GM19099 (cell line): ENCODE data around the gene B3GNT2.

Experiments used
- POLR2A ChIP-seq: IDR thresholded peaks from 3 replicates; pipeline ENCODE4 v1.6.1; 2011; ENCODE audit warnings: low read depth; ENCODE audit not compliant: insufficient read length; ENCODE audit errors: extremely low read depth

B3GNT2 gene

GRCh38 chr2:62178741-62179271 is 17.1 kb upstream of the B3GNT2 start:
- TF ChIP-seq POLR2A = no peak

GRCh38 chr2:62180975-62181374 is 14.9 kb upstream of the B3GNT2 start:
- no peak for TF ChIP-seq POLR2A

DNA sequence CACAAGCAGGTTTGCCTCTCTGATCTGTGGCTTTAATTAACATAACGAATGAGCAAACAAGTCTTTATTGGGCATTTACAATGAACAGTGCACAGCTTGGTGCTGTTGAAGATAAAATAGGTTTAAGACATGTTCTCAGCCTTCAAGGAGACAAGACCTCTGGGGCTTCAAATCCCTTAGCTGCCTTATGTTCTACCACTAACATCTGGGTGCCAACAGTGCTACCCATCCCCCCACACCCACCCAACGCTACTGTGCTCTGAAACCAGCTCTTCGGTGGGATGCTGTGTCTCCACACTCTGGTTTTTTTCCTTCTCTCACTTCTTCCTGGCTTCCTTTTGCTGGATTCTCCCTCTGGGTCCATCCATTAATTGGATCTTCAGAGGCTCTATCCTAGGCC is 14.1 kb upstream of the B3GNT2 start:
- no peak for TF ChIP-seq POLR2A

GRCh38 chr2:62184512-62185230 is 11.2 kb upstream of the B3GNT2 start:
- no peak for TF ChIP-seq POLR2A

- no peak for TF ChIP-seq POLR2A
These were observed 10.3 kb upstream of the B3GNT2 start for GRCh38 chr2:62185475-62186155.

GRCh38 chr2:62186156-62186905 is 9.6 kb upstream of the B3GNT2 start:
- no peak for TF ChIP-seq POLR2A

- no peak for TF ChIP-seq POLR2A
These were observed 8.7 kb upstream of the B3GNT2 start for GRCh38 chr2:62187246-62187645.

DNA sequence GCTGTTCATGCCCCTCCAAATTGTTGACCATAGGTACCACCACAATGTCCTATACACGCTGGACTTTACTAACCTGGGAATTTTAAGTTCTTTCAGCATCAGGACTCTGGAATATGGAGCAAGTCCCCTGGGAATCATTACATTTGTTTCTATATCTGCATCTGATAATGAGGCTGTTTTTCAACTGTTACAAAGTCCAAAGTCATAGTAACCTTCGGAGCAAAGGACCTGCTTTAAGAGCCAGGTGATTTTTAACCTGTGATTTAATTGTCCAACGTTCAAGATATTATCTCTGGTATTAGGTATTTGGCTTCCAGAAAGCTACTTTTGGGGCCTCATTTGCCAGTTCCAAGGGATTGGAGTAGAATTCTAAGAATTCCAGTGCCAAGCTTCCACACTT is 7.5 kb upstream of the B3GNT2 start:
- no peak for TF ChIP-seq POLR2A

DNA sequence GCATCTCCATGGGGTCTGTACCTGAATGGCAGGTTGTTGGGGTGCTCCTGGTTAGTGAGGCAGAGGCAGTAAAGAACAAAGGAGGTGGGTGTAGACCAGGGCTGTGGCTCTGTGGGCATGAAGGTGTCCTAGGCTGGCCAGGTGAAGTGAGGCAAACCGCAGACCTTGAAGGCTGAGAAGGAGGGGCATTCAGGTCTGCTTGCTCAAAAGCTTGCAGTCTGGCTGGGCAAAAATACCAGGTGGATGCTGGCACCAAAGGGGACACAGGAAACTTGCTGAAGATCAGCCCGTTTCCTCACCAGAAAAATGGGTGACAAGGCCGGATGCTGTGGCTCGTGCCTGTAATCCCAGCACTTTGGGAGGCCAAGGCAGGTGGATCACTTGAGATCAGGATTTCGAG is 6.7 kb upstream of the B3GNT2 start:
- no peak for TF ChIP-seq POLR2A

DNA sequence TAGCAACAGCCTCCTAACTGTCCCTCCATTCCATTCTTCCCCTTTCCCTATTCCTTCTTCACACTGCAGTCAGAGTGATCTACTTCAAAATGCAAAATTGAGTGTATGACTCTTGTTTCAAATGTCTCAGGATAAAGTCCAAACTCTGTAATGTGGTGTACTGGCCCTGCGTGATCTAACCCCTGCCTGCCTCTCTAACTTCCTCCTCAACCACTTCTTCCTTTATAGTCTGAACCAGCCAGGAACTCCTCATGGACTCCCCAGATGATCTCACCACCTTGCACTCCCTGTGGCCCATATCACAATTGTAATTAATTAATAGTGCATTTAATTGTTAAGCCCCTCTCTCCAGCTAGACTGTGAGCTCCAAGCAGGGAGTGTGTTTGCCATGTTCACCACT is 3.1 kb upstream of the B3GNT2 start:
- TF ChIP-seq POLR2A = no peak

GRCh38 chr2:62194558-62195420 is 1.1 kb upstream of the B3GNT2 start:
- no peak for TF ChIP-seq POLR2A

GRCh38 chr2:62196278-62196901 is 475 bp downstream of the B3GNT2 start:
- no peak for TF ChIP-seq POLR2A

DNA sequence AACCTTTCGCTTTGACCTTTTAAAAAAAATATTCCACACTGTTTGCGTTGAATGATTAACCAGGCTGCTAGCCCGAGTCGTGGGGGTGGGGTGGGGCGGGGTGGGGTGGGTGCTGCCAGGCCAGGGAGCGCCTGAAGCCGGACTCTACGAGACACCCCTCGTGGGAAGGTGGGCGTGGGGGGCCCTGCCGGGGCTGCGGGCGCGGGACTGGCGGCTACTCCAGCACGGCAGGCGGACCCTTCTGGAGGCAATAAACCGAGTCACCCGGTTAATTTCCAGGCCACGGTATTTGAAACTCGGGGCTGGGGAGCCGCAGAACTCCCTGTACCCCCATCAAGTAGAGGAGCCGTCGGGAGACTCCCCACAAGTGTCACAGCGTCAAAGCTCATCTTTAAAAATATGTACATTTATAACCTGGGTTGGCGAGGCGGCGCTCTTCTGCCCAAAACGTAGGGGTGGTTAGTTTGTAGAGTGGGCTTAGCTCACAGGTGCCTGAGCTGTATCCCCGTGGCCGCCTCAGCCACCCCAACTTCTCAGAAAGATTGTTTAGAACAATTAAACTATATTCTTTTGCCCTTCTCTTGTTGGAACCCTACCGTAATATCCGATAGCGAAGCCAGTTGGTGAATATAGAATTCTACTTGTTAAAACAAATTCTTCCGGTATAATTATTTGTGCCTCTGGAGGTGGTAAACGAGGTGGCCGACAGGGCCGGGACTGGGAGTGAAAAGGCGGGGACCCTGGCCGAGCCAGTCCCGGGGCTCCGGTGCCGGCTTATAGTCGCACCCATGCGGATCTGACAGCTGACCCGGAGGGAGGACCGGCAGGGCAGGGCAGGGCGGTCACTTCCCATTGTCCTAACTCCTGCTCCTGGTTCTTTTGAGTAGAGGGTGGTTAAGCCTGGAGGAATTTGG is 1.4 kb downstream of the B3GNT2 start:
- TF ChIP-seq POLR2A = peak; percentile 12
